ENCODE measurements around the gene TAS2R40. TPM values are rescaled to one million over a fixed set of nuclear protein-coding genes. Genes with fewer than 3 reads are reported as not detected.

The TAS2R40 gene
- total RNA-seq, 2 donors from 2014 or later, result not detected

DNA sequence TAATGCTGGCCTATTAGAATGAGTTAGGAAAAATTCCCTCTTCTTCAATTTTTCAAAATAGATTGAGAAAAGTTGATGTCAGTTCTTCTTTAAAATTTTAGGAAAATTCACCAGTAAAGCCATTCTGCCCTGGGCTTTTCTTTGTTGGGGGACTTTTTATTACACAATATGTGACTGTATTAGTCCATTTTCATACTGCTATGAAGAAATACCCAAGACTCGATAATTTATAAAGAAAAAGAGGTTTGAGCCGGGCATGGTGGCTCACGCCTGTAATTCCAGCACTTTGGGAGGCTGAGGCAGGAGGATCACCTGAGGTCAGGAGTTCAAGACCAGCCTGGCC is 12.7 kb downstream of the TAS2R40 start:
- WGBS, 2 experiments (ENCODE audit: insufficient coverage in 1 of 2, insufficient read length in 1 of 2), result 86 to 90% methylated on average over 2 to 3 of the region's 3 CpGs
- Histone ChIP-seq H3K9me3 (ENCODE audit: control insufficient read depth, low read length) (peaks cover 17% of the 10 kb centered on the region), H3K4me1 (ENCODE audit: control insufficient read depth, insufficient read depth, low read length) (no peaks in the 10 kb centered on the region), H3K27ac (ENCODE audit: low read depth, low read length) (no peak overlapping the region), H3K9ac (ENCODE audit: extremely low read depth, low read length, poor library complexity, severe bottlenecking) (no peak overlapping the region), H3K4me3 (ENCODE audit: low read length) (no peak overlapping the region), H3K27me3 (ENCODE audit: control insufficient read depth, insufficient read depth, low read length, poor library complexity, severe bottlenecking) (peaks cover 13% of the 10 kb centered on the region), H3K36me3 (ENCODE audit: control insufficient read depth, insufficient read depth, low read length) (no peaks in the 10 kb centered on the region)
- H3K4me3 Mint-ChIP-seq, result no peak overlapping the region
- H3K36me3 Mint-ChIP-seq (ENCODE audit: low read depth), result no peaks in the 10 kb centered on the region
- peaks cover 19% of the 10 kb centered on the region for H3K9me3 Mint-ChIP-seq
- peaks cover under 1% of the 10 kb centered on the region for H3K4me1 Mint-ChIP-seq
- H3K27ac Mint-ChIP-seq, result no peak overlapping the region
- peaks cover 22% of the 10 kb centered on the region for H3K27me3 Mint-ChIP-seq (ENCODE audit: insufficient read depth)
- TF ChIP-seq, protein P1, sequence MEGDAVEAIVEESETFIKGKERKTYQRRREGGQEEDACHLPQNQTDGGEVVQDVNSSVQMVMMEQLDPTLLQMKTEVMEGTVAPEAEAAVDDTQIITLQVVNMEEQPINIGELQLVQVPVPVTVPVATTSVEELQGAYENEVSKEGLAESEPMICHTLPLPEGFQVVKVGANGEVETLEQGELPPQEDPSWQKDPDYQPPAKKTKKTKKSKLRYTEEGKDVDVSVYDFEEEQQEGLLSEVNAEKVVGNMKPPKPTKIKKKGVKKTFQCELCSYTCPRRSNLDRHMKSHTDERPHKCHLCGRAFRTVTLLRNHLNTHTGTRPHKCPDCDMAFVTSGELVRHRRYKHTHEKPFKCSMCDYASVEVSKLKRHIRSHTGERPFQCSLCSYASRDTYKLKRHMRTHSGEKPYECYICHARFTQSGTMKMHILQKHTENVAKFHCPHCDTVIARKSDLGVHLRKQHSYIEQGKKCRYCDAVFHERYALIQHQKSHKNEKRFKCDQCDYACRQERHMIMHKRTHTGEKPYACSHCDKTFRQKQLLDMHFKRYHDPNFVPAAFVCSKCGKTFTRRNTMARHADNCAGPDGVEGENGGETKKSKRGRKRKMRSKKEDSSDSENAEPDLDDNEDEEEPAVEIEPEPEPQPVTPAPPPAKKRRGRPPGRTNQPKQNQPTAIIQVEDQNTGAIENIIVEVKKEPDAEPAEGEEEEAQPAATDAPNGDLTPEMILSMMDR (conservative IDR thresholded peaks at IDR 0.05), result no peak
- DNase-seq, result no peak

DNA sequence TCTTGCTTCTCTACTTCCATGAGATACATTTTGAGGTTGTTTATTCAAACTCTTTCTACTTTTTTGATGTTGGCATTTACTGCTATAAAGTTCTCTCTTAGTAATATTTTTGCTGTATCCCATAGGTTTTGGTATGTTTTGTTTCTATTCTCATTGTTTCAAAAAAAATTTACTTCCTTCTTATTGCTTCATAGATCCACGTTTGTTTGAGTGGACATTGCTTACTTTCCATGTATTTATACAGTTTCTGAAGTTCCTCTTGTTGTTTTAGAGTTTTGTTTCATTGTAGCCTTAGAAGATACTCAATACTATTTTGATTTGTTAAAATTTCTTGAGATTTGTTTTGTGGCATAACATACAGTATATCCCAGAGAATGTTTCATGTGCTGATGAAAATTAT is 13.7 kb downstream of the TAS2R40 start:
- H3K4me3 ChIP-seq (ENCODE audit: low read length), result no peak overlapping the region
- H3K9me3 Mint-ChIP-seq, result peaks cover 19% of the 10 kb centered on the region
- H3K36me3 ChIP-seq (ENCODE audit: control insufficient read depth, insufficient read depth, low read length), result no peaks in the 10 kb centered on the region
- WGBS, 2 experiments (ENCODE audit: insufficient coverage in 1 of 2, insufficient read length in 1 of 2), result 78% methylated on average over 1 of the region's 1 CpG; no CpG with 5 or more reads in 1 of the 2 experiments
- no peaks in the 10 kb centered on the region for H3K4me1 Mint-ChIP-seq
- H3K27ac Mint-ChIP-seq, result no peak overlapping the region
- peaks cover 17% of the 10 kb centered on the region for H3K9me3 ChIP-seq (ENCODE audit: control insufficient read depth, low read length)
- no peak overlapping the region for H3K9ac ChIP-seq (ENCODE audit: extremely low read depth, low read length, poor library complexity, severe bottlenecking)
- no peak overlapping the region for H3K27ac ChIP-seq (ENCODE audit: low read depth, low read length)
- peaks cover 13% of the 10 kb centered on the region for H3K27me3 ChIP-seq (ENCODE audit: control insufficient read depth, insufficient read depth, low read length, poor library complexity, severe bottlenecking)
- TF ChIP-seq, protein P1 (conservative IDR thresholded peaks at IDR 0.05), result no peak
- H3K27me3 Mint-ChIP-seq (ENCODE audit: insufficient read depth), result peaks cover 22% of the 10 kb centered on the region
- no peak overlapping the region for H3K4me3 Mint-ChIP-seq
- H3K4me1 ChIP-seq (ENCODE audit: control insufficient read depth, insufficient read depth, low read length), result no peaks in the 10 kb centered on the region
- no peaks in the 10 kb centered on the region for H3K36me3 Mint-ChIP-seq (ENCODE audit: low read depth)
- no peak for DNase-seq

GRCh38 chr7:143236408-143236990 is 14.7 kb downstream of the TAS2R40 start:
- H3K9me3 Mint-ChIP-seq, result peaks cover 19% of the 10 kb centered on the region

More at GRCh38 chr7:143236408-143236990, 14.7 kb downstream of the TAS2R40 start:
- H3K4me1 Mint-ChIP-seq, result peaks cover 2% of the 10 kb centered on the region
- Histone ChIP-seq H3K27ac (ENCODE audit: low read depth, low read length) (no peak overlapping the region), H3K4me1 (ENCODE audit: control insufficient read depth, insufficient read depth, low read length) (no peaks in the 10 kb centered on the region), H3K4me3 (ENCODE audit: low read length) (no peak overlapping the region), H3K36me3 (ENCODE audit: control insufficient read depth, insufficient read depth, low read length) (no peaks in the 10 kb centered on the region), H3K27me3 (ENCODE audit: control insufficient read depth, insufficient read depth, low read length, poor library complexity, severe bottlenecking) (peaks cover 13% of the 10 kb centered on the region), H3K9ac (ENCODE audit: extremely low read depth, low read length, poor library complexity, severe bottlenecking) (no peak overlapping the region), H3K9me3 (ENCODE audit: control insufficient read depth, low read length) (peaks cover 17% of the 10 kb centered on the region)
- H3K4me3 Mint-ChIP-seq, result no peak overlapping the region
- no peaks in the 10 kb centered on the region for H3K36me3 Mint-ChIP-seq (ENCODE audit: low read depth)
- no peak for DNase-seq
- H3K27me3 Mint-ChIP-seq (ENCODE audit: insufficient read depth), result peaks cover 22% of the 10 kb centered on the region
- TF ChIP-seq, protein P1 (conservative IDR thresholded peaks at IDR 0.05), result no peak
- H3K27ac Mint-ChIP-seq, result no peak overlapping the region
- 88 to 95% methylated on average over 2 to 3 of the region's 3 CpGs for WGBS, 2 experiments (ENCODE audit: insufficient coverage in 1 of 2, insufficient read length in 1 of 2)

All from endodermal cell (in vitro differentiated cells).